Upper lobe of left lung (tissue), 6 donors: ENCODE data around the gene TTBK2. TPM values are rescaled to one million over a fixed set of nuclear protein-coding genes. Genes with fewer than 3 reads are reported as not detected.
"Not testable (repeated sequence)": the region's sequence is repeated elsewhere in the genome, so short reads cannot be mapped to it uniquely, and the experiment has no call there.

Source experiments
- ATAC-seq, 2 donors: fragments of 200-7000 bp; cut with Tn5 transposase; one replicate each; pipeline ENCODE4 v1.9.1; 2022; ENCODE audit warnings: mild to moderate bottlenecking in 2 of 2, moderate library complexity in 2 of 2; ENCODE audit not compliant: low FRiP score in 2 of 2
- DNase-seq, 2 donors: peaks; one replicate each; pipeline ENCODE4 v3.0.0-alpha.2; 2019 to 2020
- H3K27ac ChIP-seq, 4 donors: fragments of 200-600 bp; sonication (generic); one replicate each; pipeline ENCODE4 v1.5.1; 2016 to 2019
- H3K27me3 ChIP-seq, 4 donors: fragments of 200-600 bp; sonication (generic); one replicate each; pipeline ENCODE4 v1.5.1; 2017 to 2019
- H3K36me3 ChIP-seq, 4 donors: fragments of 200-600 bp; sonication (generic); one replicate each; pipeline ENCODE4 v1.5.1; 2016 to 2019
- H3K4me1 ChIP-seq, 4 donors: fragments of 200-600 bp; sonication (generic); one replicate each; pipeline ENCODE4 v1.5.1; 2018 to 2019
- H3K4me3 ChIP-seq, 4 donors: fragments of 200-600 bp; sonication (generic); one replicate each; pipeline ENCODE4 v1.5.1; 2017 to 2019; ENCODE audit warnings: mild to moderate bottlenecking in 2 of 4, moderate library complexity in 1 of 4
- H3K9me3 ChIP-seq, 4 donors: fragments of 200-600 bp; sonication (generic); one replicate each; pipeline ENCODE4 v1.5.1; 2018 to 2019
- CTCF ChIP-seq, 6 experiments: fragments of 450-650 bp in 4 of 6; fragments of 200-600 bp in 2 of 6; sonication (generic) in 2 of 6; IDR thresholded peaks; one replicate each; pipeline ENCODE4 v1.5.1; 2016 to 2019; ENCODE audit warnings: antibody characterized with exemption in 6 of 6
- EP300 ChIP-seq, 4 donors: sonication (generic); formaldehyde crosslinking; IDR thresholded peaks; one replicate each; pipeline ENCODE4 v1.5.1; 2017; ENCODE audit warnings: antibody characterized with exemption in 4 of 4, control low read depth in 2 of 4
- POLR2A ChIP-seq, 4 donors: fragments of 450-650 bp; IDR thresholded peaks; one replicate each; pipeline ENCODE4 v1.5.1; 2016 to 2017; ENCODE audit warnings: antibody characterized with exemption in 4 of 4, mild to moderate bottlenecking in 2 of 4
- POLR2AphosphoS5 ChIP-seq, 2 donors: sonication (generic); formaldehyde crosslinking; IDR thresholded peaks; one replicate each; pipeline ENCODE4 v1.5.1; 2017; ENCODE audit warnings: antibody characterized with exemption in 2 of 2
- WGBS, 2 donors: methylation state at CpG; one replicate each; pipeline ENCODE4 v1.1.5; 2017 to 2018; 5-methylcytosine and 5-hydroxymethylcytosine counted together
- total RNA-seq, 6 donors: library from RNA; depleted of rRNA in 4 of 6; stranded (reverse); fragments of >200 nt in 4 of 6; gene quantifications; one replicate each; pipeline versions ENCODE4 v1.1.0 to v1.2.1, GENCODE V29; 2016 to 2021
- donor health status: DM: no; HTN: no; CAD: no; lungs with moderate emphysema.
- donor health status: DM: no; HTN: yes; CAD: no; lungs with severe emphysema.

Gene TTBK2
- total RNA-seq: 10 to 100 TPM in 5 of 6 donors, 1 to 10 TPM in 1; 8.2 to 28.3 (median 13.2) TPM

GRCh38 chr15:42920519-42921341, at the start of gene TTBK2:
TSS of gene TTBK2 (minus strand) at chr15:42920778. CDS start at chr15:42878617, 42,161 bp downstream.
- H3K36me3 ChIP-seq: no peaks in the 10 kb centered on the region
- peak within 1 kb of the TSS; percentile 77 to 98 (median 92) for H3K4me3 ChIP-seq
- 0 to 1% methylated on average over 19 to 31 of the region's 72 CpGs for WGBS, 2 donors
- peaks cover 7 to 22% (median 15%) of the 10 kb centered on the region in 4 donors for H3K4me1 ChIP-seq
- DNase-seq (peak; percentile 94 to 97), ATAC-seq (peak; percentile 99)
- peak within 1 kb of the TSS; percentile 82 to 93 (median 89) for H3K27ac ChIP-seq
- no peaks in the 10 kb centered on the region for H3K27me3 ChIP-seq
- TF ChIP-seq EP300 (IDR thresholded peaks at IDR 0.05): peak in 1 of 4 donors; percentile 17
- TF ChIP-seq POLR2AphosphoS5 (IDR thresholded peaks at IDR 0.05): peak; percentile 47 to 96
- peak in 2 of 4 donors; percentile 72 to 89 for TF ChIP-seq POLR2A (IDR thresholded peaks at IDR 0.05)
- peak in 4 of 6 experiments; percentile 29 to 57 (median 44) for TF ChIP-seq CTCF (IDR thresholded peaks at IDR 0.05)
- no peaks in the 10 kb centered on the region for H3K9me3 ChIP-seq

GRCh38 chr15:42964476-42964875, 43.9 kb upstream of the TTBK2 start:
- TF ChIP-seq EP300 (IDR thresholded peaks at IDR 0.05) (no peak), POLR2AphosphoS5 (IDR thresholded peaks at IDR 0.05) (no peak), POLR2A (IDR thresholded peaks at IDR 0.05) (no peak), CTCF (IDR thresholded peaks at IDR 0.05) (no peak)
- WGBS, 2 donors: 94 to 95% methylated on average over 5 of the region's 5 CpGs
- ATAC-seq (no peak), DNase-seq (no peak)
- no peak overlapping the region for H3K4me3 ChIP-seq
- no peak overlapping the region for H3K27ac ChIP-seq
- H3K36me3 ChIP-seq: peaks cover 10 to 90% (median 45%) of the 10 kb centered on the region in 4 donors
- no peaks in the 10 kb centered on the region for H3K9me3 ChIP-seq
- no peaks in the 10 kb centered on the region for H3K4me1 ChIP-seq
- no peaks in the 10 kb centered on the region for H3K27me3 ChIP-seq

GRCh38 chr15:42955518-42955917, 34.9 kb upstream of the TTBK2 start:
- Histone ChIP-seq H3K4me3 (no peak overlapping the region), H3K27ac (no peak overlapping the region), H3K4me1 (no peaks in the 10 kb centered on the region), H3K9me3 (no peaks in the 10 kb centered on the region), H3K27me3 (no peaks in the 10 kb centered on the region), H3K36me3 (peaks cover 18 to 100% (median 60%) of the 10 kb centered on the region in 4 donors)
- no peak for TF ChIP-seq CTCF (IDR thresholded peaks at IDR 0.05)
- DNase-seq: no peak
- ATAC-seq: no peak

GRCh38 chr15:42954291-42954690, 33.7 kb upstream of the TTBK2 start:
- no peak for DNase-seq

GRCh38 chr15:42948898-42949297, 28.3 kb upstream of the TTBK2 start:
- H3K36me3 ChIP-seq: peaks cover 29 to 77% (median 63%) of the 10 kb centered on the region in 4 donors
- not testable (repeated sequence) for DNase-seq, H3K4me3 ChIP-seq, H3K4me1 ChIP-seq, H3K27ac ChIP-seq, ATAC-seq, H3K27me3 ChIP-seq, H3K9me3 ChIP-seq
- WGBS, 2 donors: 90 to 100% methylated on average over 3 of the region's 3 CpGs

More at GRCh38 chr15:42954291-42954690, 33.7 kb upstream of the TTBK2 start:
- Histone ChIP-seq H3K27ac (no peak overlapping the region), H3K27me3 (no peaks in the 10 kb centered on the region), H3K4me1 (no peaks in the 10 kb centered on the region), H3K9me3 (no peaks in the 10 kb centered on the region), H3K4me3 (no peak overlapping the region), H3K36me3 (peaks cover 24 to 100% (median 62%) of the 10 kb centered on the region in 4 donors)
- WGBS, 2 donors: 97 to 98% methylated on average over 4 of the region's 4 CpGs
- TF ChIP-seq EP300 (IDR thresholded peaks at IDR 0.05): no peak
- no peak for TF ChIP-seq POLR2A (IDR thresholded peaks at IDR 0.05)
- TF ChIP-seq POLR2AphosphoS5 (IDR thresholded peaks at IDR 0.05): no peak
- TF ChIP-seq CTCF (IDR thresholded peaks at IDR 0.05): no peak
- ATAC-seq: no peak
